Activated CD8-positive, alpha-beta memory T cell treated with anti-CD3 and anti-CD28 coated beads, Interleukin-2, amount 50 U/mL, for 48 hours (primary cell): ENCODE measurements around the gene SLC9A9.
"Not testable (repeated sequence)": the region's sequence is repeated elsewhere in the genome, so short reads cannot be mapped to it uniquely, and the experiment has no call there.

Experiments
- DNase-seq: peaks from one replicate; pipeline ENCODE4 v3.0.0-alpha.2; 2020

SLC9A9 gene

DNA sequence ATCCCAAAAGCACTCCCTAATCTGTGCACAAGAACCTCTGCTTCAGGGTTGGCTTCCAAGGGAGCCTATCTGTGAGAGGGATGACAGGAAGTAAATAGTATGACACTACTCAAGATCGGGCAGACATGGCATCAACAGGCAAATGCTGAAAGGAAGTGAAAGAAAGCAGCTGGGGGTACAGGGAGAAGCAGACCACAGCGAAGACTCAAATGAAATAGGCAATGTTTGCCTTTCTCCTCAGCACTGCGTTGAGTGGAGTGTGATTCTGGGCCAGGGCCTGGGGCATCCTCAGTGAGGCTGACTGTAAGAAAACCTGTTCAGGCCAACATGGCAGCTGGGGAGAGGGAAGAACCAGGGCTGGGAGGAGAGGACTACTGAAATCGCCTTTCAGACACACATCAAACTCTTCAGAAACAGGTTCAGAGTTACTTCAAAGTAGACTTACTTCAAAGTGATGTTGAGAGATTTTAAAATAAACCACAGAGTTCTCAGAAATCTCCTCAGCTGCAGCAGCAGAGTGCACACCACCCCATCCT is 96.6 kb downstream of the SLC9A9 start:
- DNase-seq: peak; percentile 73

DNA sequence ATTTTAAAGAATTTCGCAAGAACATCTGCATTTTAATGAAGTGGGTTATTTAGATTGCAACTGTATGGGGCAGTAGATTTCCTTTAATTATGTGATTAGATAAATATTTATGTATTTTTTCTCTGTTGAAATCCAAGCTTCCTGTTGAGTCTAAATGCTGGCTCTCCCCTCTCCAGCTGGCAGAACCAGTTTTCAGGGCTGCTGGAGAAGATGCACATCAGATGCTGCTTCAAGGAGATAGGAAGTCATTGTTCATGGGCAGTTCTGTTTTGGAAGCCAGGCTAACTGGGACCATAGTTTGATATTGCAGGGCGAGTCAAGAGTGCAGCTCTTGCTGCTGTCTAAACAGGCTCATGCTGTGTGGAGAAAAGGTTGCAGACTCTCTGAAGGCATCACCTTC is 97.4 kb downstream of the SLC9A9 start:
- no peak for DNase-seq

DNA sequence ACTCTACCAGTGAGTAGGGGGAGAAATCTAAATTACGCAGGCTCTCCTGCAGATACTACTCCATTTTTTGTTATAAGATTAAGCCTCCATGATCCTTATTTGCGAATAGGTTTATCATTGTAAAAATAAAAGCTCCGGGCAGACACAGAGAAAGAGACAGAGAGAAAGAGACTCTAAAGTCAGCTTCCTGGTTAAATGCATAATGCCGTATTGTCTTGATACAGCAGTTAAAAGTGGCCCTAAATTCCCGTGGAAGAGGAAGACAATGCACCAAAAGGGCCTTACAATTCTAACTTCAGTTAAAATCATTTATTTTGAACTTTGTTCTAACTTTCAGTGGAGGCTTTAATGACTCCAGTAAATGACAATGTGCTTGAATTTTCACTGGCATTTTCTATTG is 98.3 kb downstream of the SLC9A9 start:
- no peak for DNase-seq

DNA sequence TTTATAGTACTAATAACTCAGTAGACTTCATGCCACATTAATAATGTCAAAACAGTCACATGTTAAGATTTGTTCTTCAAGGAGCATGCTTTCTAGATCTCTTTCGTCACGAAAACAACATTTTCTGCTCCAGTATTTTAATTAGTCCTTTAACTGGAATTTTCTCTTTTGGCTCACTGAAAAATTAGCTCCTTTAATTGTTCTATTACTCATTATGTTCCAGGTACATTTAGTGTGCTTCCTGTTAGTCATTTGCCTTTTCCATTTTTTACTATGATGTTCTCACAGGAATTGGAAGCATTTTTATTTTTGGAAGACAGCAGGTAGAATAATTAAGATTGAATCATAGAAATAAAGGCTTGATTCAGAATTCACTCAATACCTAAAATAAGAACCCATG is 111.2 kb downstream of the SLC9A9 start:
- DNase-seq: no peak

DNA sequence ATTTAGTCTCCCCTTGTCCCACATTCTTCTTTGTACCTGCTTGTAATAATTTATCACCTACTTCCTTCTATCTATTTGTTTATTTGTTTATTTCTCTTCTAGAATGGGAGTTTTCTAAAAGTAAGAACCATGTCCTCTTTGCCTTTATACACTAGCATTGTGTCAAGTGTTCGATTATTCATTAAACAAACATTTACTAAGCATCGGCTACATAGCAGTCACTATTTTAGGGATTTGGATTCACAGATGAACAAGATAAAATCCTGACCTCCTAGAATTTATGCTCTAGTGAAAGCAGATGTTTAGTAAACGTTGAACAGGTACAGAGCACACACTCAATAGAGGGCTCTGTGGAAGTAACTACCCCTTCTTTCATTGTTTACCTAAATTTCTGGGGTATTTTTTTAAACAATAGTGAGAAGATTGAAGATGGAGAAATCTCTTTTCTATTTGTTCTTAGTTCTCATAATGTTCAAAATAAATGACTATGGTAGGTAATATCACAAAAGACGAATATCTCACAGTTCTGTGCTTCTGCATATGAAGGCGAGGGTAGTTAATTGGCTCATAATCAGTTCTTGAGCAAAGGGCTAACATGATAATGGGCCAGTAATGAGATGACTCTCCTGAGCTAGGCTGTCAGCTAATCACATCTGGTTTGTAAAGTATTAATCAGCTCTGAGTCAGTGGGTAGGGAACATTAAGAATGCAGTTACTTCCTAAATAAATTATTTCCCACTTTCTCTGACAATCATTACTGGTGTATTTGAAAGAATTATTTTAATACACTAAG is 111.9 kb downstream of the SLC9A9 start:
- DNase-seq: no peak

DNA sequence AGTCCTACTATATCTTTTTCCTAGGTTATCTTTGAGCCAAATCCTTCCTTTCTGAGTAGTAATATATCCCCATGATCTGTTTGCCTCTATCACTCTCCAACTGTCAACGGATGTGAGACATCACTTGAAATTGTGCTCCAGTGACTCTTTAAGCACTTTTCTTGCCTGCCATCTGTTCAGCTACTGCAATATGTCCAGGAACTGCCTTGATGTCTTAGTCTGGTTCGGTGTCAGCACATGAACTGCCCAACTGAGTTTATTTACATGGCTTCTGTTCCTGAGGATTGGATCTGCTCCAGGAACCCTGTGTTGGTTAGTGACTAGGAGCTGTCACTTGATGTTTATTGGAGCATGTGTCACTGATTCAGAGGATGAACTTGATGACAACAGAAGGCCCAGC is 116.5 kb downstream of the SLC9A9 start:
- DNase-seq: no peak

DNA sequence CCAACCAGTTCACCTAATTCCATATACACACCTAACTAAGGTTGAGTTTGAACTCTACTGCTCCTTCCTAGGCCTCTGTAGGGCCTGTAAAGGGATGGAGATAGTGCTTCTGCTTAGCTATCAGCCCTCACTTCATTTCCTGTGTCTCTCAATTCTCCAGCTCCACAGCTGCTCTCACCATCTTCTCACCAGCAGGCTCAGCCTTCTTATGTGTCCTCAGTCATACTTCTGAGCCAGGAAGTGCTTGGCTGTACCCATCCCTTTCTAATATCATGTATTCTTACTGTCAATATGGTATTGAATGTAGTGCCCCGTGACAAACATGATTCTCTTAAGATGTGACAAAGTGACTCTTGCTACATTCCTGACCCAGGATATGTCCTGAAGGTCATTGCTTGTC is 116.9 kb downstream of the SLC9A9 start:
- no peak for DNase-seq

DNA sequence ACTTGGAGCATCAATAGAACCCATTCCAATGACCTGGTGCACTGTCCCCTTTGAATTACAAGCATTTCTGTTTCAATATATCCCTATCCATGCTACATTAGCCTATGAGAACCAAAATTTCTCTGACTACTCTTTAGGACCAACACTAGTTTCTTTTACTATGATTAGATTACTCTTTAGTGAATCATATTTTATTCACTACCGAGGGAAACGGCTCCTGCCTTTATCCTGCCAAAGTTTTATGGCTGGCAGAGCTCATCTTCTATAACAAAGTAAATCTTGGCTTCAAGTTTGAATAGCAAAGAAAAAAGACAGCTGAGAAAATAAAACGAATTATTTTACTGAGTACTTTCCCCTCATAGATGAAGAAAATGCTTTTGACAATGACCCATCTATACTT is 120.9 kb downstream of the SLC9A9 start:
- DNase-seq: no peak

DNA sequence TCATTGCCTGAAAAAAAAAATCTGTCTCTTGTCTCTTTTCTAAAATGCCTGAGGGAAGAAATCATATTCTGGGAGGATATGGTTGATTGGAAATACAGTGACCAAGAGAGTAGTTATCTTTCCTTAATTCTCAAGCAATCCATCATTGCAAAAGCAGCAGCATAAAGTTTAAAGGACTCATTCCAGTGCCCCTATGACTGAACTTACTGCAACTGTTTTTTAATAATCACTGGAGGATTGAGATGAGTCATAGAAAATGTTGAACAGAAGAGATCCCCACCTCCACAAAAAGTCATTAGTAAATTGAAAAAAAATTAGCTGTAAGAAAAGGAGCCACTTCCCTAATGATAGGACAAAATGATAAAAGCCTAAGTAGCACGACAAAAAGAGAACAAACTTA is 121.5 kb downstream of the SLC9A9 start:
- DNase-seq: no peak

DNA sequence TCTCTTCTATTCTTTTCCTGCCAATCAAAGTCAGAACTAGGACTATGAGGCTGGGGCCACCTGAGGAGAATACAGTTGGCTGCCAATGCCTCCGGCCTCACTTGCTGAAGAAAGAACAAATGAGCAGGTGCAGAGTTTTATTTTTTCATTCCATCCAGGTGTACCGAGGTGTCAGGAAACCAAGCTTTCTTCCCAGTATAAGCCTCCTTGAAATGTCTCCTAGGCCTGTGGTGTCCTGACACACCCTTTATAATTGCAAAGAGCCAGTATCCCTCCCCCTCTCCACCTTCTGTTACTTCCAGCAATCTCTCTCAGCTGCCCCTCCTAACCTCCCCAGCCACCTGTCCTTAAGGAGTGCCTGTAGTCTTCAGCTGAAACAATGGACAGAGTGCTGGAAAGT is 127.9 kb downstream of the SLC9A9 start:
- no peak for DNase-seq

DNA sequence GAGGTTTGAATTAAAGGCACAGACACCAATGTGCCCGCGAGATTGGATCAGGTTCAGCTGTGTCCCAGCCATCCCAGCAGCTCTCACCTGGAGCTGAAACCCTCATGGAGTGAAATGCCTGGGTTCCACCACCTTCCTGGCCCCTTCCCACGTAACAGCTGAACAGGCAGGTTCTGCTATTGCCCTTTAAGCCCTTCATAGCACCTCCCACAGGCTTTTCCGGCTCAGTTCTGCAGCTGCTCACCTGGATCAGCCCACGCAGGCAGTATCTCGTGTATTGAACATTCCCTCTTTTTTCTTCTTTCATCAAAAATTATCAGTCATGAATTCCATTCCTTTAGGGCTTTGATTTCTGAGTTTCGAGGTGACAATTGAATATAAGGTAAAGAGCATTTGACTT is 129.8 kb downstream of the SLC9A9 start:
- no peak for DNase-seq

DNA sequence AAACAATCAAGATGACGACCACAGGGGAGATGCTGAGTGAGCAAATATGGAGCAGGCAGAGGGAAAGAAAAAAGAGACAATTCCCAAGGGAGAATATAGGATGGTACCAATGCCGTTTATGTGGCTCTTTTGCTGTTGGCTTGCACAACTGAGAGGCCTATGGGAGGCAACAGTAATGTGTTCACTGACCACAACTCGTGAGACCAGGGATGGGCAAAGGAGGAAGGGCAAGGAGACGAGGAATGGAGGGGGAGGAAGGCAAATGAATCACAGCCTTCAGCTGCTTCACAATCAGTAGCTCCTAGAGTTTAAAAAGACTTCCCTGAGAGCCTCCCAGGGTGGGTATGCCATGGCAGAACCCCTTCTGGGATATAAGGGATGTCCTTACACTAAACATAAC is 131.5 kb downstream of the SLC9A9 start:
- no peak for DNase-seq

DNA sequence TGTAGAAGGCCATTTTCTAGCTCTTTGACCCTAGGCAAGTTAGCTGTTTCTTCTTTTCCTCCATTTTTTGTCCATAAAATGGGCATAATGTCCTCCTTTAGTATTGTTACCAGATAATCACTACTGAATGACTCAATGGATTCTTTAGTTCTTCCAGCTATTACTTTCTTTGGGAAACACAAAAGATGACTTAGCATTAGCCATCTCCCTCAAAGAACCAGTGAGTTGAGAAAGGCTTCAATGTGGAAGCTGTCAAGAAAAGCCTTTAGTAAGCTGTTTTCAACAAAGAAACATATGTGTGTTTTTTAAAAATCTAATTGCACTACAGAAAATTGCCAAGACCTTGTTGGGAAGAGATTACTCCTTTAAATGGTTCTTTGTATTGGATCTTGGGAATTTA is 135.7 kb downstream of the SLC9A9 start:
- no peak for DNase-seq

DNA sequence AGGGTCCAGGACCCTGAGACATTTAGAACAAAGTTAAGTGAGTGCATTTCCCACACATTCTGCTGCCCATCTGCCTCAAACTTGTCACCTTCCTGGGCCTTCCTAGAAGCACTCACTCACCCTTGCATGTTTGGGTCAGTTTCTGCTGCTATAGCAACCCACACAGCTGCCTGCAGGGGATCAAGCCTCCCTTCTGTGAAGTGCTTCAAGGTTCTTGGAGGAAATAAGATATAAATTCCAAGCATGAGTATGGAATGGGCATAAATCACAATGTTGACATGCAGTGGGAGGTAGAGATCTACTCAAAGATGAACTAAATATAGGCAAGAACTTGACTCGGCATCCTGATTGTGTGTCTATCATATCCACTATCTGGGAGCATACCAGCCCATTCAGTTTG is 140.4 kb downstream of the SLC9A9 start:
- no peak for DNase-seq

DNA sequence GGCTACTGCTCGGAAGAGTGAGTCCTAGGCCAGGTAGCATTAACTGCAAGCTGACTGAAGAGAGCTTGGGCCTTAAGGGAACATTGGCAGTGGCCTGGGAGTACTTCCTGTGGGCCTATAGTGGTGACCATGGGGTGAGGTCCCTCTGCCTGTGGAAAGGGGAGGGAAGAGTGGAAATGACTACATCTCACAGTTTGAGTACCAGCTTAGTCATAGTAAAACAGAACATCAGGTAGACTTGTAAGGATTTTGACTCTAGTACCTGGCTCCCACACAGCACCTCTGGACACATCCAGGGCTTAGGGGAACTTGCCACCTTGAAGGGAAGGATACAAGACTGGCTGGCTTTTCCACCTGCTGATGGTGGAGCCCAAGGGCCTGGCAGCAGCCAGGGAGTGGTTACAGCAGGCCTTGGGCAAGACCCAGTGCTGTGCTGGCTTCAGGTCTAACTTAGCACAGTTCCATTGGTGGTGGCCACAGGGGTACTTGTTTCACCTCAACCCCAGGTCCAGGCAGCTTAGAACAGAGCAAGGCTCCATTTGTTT is 147.8 kb downstream of the SLC9A9 start:
- DNase-seq: no peak

DNA sequence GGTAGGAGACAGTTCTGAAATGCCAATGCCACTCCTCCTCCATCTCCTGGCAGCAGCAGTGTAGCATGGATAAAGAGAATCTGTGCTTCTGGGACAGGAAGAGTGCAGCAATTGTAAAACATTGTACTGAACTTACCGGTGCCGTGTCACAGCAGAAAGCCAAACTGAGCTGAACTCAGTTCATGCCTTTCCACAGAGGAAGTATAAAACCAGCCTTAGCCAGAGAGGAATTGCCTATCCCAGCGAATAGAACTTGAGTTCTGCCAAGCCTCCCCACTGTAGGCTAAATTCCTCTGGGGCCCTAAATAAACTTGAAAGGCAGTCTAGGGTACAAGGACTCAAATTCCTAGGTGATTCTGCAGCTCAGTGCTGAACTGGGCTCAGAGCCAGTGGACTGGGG is 148.8 kb downstream of the SLC9A9 start:
- no peak for DNase-seq

DNA sequence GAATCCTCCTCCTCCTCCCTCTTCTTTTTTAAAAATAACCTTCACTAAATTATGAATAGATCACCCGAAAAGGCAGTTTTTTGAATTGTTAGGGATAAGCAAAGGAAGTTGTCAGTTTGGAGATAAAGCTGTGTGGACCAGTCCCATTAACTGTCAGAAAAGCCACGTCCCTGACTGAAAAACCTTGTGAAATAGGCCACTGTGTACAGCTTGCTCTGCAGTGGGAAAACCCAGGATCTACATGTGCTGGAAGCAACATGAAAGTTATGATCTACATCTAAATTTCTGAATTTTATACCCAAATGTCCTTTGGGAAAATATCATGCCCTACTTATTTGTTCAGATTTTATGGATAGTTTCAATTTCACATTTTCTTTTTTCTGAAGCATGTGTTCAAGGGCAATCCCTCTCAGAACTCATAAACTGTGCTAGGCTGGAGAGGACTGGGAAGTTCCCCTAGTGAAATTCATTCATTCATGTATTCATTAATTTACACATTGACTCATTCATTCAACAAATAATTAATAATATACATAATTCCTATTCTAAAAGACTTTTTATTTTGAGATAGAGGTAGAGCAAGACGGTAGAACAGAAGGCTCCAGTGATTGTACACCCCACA is 149.5 kb downstream of the SLC9A9 start:
- DNase-seq: no peak

DNA sequence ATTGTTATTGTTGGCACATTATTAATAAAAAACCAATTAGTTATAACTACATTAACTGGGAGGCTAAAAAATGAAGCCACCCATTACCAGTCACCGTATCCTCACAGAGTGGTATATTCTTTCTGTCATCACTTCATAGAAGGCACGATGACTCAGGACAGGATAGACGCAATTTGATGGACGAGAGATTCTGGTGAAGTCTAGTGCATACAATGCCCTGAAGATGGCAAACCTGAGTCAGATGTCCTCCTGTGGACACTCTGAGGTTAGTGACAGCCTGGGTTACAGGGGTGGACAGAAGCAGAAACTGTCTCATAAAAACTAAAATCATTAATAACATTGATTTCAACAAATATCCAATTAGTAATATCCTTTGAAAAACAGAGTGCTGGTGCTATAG is 150.3 kb downstream of the SLC9A9 start:
- DNase-seq: no peak

DNA sequence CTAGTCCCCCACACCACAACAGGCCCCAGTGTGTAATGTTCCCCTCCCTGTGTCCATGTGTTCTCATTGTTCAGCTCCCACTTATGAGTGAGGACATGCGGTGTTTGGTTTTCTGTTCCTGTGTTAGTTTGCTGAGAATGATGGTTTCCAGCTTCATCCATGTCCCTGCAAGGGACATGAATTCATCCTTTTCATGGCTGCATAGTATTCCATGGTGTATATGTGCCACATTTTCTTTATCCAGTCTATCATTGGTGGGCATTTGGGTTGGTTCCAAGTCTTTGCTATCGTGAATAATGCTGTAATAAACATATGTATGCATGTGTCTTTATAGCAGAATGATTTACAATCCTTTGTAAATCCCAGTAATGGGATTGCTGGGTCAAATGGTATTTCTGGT is 152.9 kb downstream of the SLC9A9 start:
- DNase-seq: not testable (repeated sequence)

DNA sequence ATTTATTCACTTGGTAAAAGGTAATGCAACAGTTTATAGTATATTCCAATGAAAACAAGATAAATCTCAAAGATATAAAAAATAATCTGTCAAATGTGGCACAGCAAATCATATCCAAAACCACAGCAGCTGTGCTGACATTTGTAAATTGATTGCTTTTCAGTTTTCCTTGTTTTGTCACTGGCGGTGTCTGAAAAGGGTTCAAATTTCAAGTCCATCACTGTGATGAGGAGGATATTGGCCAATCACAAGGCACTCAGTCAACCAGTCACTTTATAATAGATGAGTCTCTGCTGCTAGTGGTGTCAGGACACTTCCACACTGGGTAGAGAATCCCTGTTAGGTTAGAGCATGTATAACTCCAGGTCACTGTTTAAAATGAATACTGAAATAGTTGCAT is 154.8 kb downstream of the SLC9A9 start:
- DNase-seq: no peak

DNA sequence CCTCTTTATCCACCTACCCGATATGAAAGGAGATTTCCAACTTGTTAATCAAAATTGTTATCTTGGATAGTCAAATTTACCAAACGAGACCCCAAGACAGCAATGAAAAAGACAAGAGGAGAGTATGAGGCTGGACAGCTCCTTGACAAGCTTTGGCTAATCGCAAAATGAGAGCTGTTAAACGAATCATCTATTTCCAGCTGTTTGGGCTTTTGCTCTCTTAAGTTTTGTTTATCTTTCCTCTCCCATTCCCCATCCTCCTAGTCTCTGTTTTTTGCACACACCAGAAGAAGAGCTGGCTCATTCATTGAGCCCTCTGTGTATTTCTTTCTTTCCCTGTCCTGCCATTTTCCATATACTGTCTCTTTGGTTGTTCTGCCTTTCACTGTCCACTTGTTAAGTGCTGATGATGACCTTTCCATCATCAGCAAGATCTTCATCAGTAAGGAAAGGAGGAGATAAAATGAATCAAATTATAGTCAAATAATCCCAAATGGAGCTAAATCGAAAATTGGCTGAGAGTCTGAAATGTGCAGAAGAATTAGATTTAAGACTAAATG is 161.6 kb downstream of the SLC9A9 start:
- DNase-seq: no peak

DNA sequence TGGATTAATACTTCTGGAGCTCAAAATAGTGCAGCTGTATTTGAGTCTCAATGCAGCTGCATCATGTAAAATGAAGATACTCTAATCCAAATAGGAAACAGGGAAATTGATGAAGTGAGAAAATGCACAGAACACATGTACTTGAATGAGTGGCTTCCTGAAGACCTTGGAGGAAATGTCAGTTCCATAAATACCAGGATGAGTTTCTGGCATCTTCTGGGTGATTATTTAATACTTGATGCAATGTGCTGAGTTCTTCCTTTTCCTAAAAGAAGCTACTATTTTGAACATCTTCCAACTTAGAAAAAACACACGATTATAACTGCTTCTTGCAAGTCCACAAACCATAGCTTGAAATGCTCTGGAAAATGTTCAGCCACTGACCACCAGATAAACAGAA is 162.8 kb downstream of the SLC9A9 start:
- no peak for DNase-seq

DNA sequence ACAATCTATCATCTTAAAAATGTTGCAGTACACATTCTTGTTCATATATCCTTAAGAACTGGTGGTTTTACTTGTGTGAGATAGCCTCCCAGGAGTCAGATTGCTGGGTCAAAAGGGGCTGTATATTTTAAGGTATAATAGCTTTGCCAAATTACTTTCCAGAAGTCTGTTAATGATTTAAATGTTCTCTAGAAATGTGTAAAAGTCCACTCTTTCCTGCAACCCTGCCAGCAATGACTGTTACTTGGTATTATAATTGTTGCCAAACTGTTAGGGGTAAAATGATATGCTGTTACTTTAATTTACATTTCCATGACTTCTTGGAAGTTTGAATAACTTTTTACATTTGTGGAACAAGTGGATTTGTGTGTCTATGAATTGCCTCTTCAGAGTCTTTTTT is 170.8 kb downstream of the SLC9A9 start:
- DNase-seq: no peak

DNA sequence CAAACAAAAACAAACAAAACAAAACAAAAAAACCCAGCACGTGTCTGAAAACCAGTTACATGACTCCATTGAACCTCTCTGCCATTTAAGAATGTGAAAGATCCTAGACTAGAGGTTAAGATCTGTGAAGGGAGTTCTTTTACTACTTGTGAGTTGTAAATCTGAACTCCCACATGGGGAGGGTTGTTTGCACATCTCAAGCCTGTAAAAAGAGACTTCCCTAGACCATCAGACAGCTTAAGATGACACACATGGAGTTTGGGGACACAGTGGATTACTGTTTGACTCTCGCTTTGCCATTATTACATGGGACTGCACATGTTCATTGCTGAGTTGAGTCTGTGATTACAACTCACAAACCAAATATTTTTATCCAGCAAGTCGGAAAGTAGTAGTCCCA is 171.5 kb downstream of the SLC9A9 start:
- no peak for DNase-seq
